22Rv1 (cell line): ENCODE data around the gene UMODL1.

Source experiments
- CTCF ChIP-seq: fragments of 450-650 bp; IDR thresholded peaks from 2 replicates; pipeline ENCODE4 v1.5.1; 2017; ENCODE audit warnings: mild to moderate bottlenecking
- ZFX ChIP-seq: fragments of 450-650 bp; IDR thresholded peaks from 2 replicates; pipeline ENCODE4 v1.6.1; 2017; ENCODE audit warnings: antibody characterized with exemption, borderline replicate concordance

- TF ChIP-seq CTCF = no peak
- no peak for TF ChIP-seq ZFX
Measured at GRCh38 chr21:42039470-42039901, 31.6 kb upstream of the UMODL1 start.
